OCI-LY1 (cell line): Measurements from ENCODE around the gene SYNDIG1.

Source experiments
- H2AFZ ChIP-seq: fragments of 200-600 bp; sonication (generic), shearing (Covaris generic); 2 replicates; pipeline ENCODE4 v1.6.0; 2014; ENCODE audit warnings: antibody characterized with exemption, mild to moderate bottlenecking, low read length
- H3F3A ChIP-seq: fragments of 200-600 bp; sonication (generic), shearing (Covaris generic); 2 replicates; pipeline ENCODE4 v1.6.0; 2014; ENCODE audit warnings: mild to moderate bottlenecking, antibody characterized with exemption, low read length, moderate library complexity; ENCODE audit not compliant: insufficient read depth
- H3K27ac ChIP-seq: fragments of 200-600 bp; sonication (generic); 2 replicates; pipeline ENCODE4 v1.5.1; 2014; ENCODE audit warnings: low read length, mixed run types, mild to moderate bottlenecking, low read depth; ENCODE audit not compliant: poor library complexity, severe bottlenecking
- H3K27me3 ChIP-seq: fragments of 200-600 bp; sonication (generic); 2 replicates; pipeline ENCODE4 v1.6.0; 2014; ENCODE audit warnings: antibody characterized with exemption, mild to moderate bottlenecking, low read length, moderate library complexity; ENCODE audit not compliant: insufficient read depth
- H3K36me3 ChIP-seq: fragments of 200-600 bp; sonication (generic); 2 replicates; pipeline ENCODE4 v1.6.1; 2014; ENCODE audit warnings: mild to moderate bottlenecking, antibody characterized with exemption, low read length, moderate library complexity, mixed read lengths; ENCODE audit not compliant: insufficient read depth
- H3K4me1 ChIP-seq: fragments of 200-600 bp; sonication (generic); 2 replicates; pipeline ENCODE4 v1.5.1; 2014; ENCODE audit warnings: mild to moderate bottlenecking, low read length, moderate library complexity; ENCODE audit not compliant: insufficient read depth, severe bottlenecking
- H3K4me2 ChIP-seq: fragments of 200-600 bp; sonication (generic), shearing (Covaris generic); 2 replicates; pipeline ENCODE4 v1.6.1; 2014; ENCODE audit warnings: low read length
- H3K4me3 ChIP-seq: fragments of 200-600 bp; sonication (generic); 2 replicates; pipeline ENCODE4 v1.5.1; 2014; ENCODE audit warnings: low read length, low read depth, mild to moderate bottlenecking, mixed read lengths; ENCODE audit not compliant: poor library complexity, severe bottlenecking
- H3K79me2 ChIP-seq: fragments of 200-600 bp; shearing (Covaris generic); 2 replicates; pipeline ENCODE4 v1.6.1; 2016; ENCODE audit warnings: mixed run types, low read length, mixed read lengths; ENCODE audit not compliant: insufficient read depth
- H3K9ac ChIP-seq: fragments of 200-600 bp; sonication (generic), shearing (Covaris generic); 2 replicates; pipeline ENCODE4 v1.6.1; 2014; ENCODE audit warnings: mild to moderate bottlenecking, low read length, mixed read lengths
- H3K9me2 ChIP-seq: fragments of 200-600 bp; sonication (generic), shearing (Covaris generic); 2 replicates; pipeline ENCODE4 v1.6.1; 2014; ENCODE audit warnings: low read depth, mild to moderate bottlenecking, low read length, mixed read lengths
- H3K9me3 ChIP-seq: fragments of 200-600 bp; shearing (Covaris generic); 2 replicates; pipeline ENCODE4 v1.6.1; 2014; ENCODE audit warnings: low read length, mixed read lengths
- H4K20me1 ChIP-seq: fragments of 200-600 bp; sonication (generic), shearing (Covaris generic); 2 replicates; pipeline ENCODE4 v1.6.0; 2016; ENCODE audit warnings: mild to moderate bottlenecking, low read length; ENCODE audit not compliant: insufficient read depth
- CTCF ChIP-seq: fragments of 200-600 bp; sonication (generic), shearing (Covaris generic); IDR thresholded peaks from 2 replicates; pipeline ENCODE4 v1.5.1; 2017; ENCODE audit warnings: mild to moderate bottlenecking, antibody characterized with exemption, low read length, moderate library complexity, mixed read lengths
- EZH2 ChIP-seq: fragments of 200-600 bp; sonication (generic), shearing (Covaris generic); IDR thresholded peaks from 2 replicates; pipeline ENCODE4 v1.8.0; 2017; ENCODE audit warnings: borderline replicate concordance, mixed run types, mild to moderate bottlenecking, antibody characterized with exemption, low read length, moderate library complexity, mixed read lengths

Gene SYNDIG1

GRCh38 chr20:24472426-24472825, 3.0 kb downstream of the SYNDIG1 start:
- Histone ChIP-seq H3K27ac (no peak overlapping the region), H3K4me3 (no peak overlapping the region), H3K4me2 (no peak overlapping the region), H3K9me2 (no peaks in the 10 kb centered on the region), H2AFZ (no peak overlapping the region), H3F3A (no peaks in the 10 kb centered on the region), H3K4me1 (no peaks in the 10 kb centered on the region), H3K36me3 (no peaks in the 10 kb centered on the region), H3K9ac (no peak overlapping the region), H3K79me2 (no peaks in the 10 kb centered on the region), H4K20me1 (no peaks in the 10 kb centered on the region), H3K9me3 (no peaks in the 10 kb centered on the region), H3K27me3 (no peaks in the 10 kb centered on the region)
- no peak for TF ChIP-seq EZH2
- TF ChIP-seq CTCF, result no peak

GRCh38 chr20:24473435-24474223, 4.2 kb downstream of the SYNDIG1 start:
- H3K36me3 ChIP-seq, result no peaks in the 10 kb centered on the region
- H3K4me2 ChIP-seq, result no peak overlapping the region
- H3K79me2 ChIP-seq, result no peaks in the 10 kb centered on the region
- H3F3A ChIP-seq, result no peaks in the 10 kb centered on the region
- H3K4me1 ChIP-seq, result no peaks in the 10 kb centered on the region
- no peaks in the 10 kb centered on the region for H4K20me1 ChIP-seq
- H3K9ac ChIP-seq, result no peak overlapping the region
- no peak overlapping the region for H3K4me3 ChIP-seq
- no peak overlapping the region for H2AFZ ChIP-seq
- H3K27ac ChIP-seq, result no peak overlapping the region
- H3K27me3 ChIP-seq, result no peaks in the 10 kb centered on the region
- TF ChIP-seq EZH2 (no peak), CTCF (no peak)
- no peaks in the 10 kb centered on the region for H3K9me3 ChIP-seq
- H3K9me2 ChIP-seq, result no peaks in the 10 kb centered on the region

DNA sequence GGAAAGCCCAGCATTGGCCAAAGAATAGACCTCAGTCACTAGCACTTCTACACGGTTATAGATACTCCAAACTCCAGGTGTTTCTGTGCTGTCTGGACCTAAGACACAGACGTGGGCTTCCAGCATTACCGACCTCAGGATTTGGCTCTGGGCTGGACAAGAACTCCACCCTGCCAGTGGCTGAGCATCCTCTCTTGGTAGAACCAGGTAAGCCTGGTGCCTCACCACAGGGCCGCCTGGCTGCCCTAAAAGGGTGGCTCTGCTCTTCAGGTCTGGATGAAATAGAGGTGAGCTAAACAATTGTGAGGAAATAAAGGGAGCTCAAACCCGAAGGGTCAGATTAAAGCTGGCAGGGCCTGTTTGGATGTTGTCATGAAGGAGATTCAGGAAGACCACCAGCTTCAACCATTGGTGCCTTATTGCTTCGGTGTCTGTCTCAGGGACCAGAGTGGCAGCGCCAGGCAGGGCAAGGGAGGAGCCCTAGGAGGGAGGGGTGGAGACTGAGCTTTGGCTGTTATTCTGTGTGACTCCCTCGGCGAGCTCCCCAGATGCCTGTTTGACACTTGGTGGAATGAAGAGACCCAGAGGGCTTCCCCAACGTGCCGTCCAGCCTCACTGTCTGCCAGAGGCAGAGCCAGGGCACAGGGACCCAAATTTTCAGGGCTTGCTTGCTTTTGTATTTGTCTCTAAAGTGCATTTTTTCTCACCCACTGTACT, 8.6 kb downstream of the SYNDIG1 start:
- no peaks in the 10 kb centered on the region for H3K9me2 ChIP-seq
- H3K9me3 ChIP-seq, result no peaks in the 10 kb centered on the region
- no peaks in the 10 kb centered on the region for H4K20me1 ChIP-seq
- no peak overlapping the region for H3K4me2 ChIP-seq
- H3K9ac ChIP-seq, result no peak overlapping the region
- no peak overlapping the region for H3K4me3 ChIP-seq
- H3K79me2 ChIP-seq, result no peaks in the 10 kb centered on the region
- no peaks in the 10 kb centered on the region for H3K4me1 ChIP-seq
- H3F3A ChIP-seq, result no peaks in the 10 kb centered on the region
- no peaks in the 10 kb centered on the region for H3K36me3 ChIP-seq
- H3K27me3 ChIP-seq, result no peaks in the 10 kb centered on the region
- no peak overlapping the region for H3K27ac ChIP-seq
- no peak overlapping the region for H2AFZ ChIP-seq
- TF ChIP-seq CTCF (no peak), EZH2 (no peak)
